ENCODE results near the gene DDIAS. TPM values are rescaled to one million over a fixed set of nuclear protein-coding genes. Genes with fewer than 3 reads are reported as not detected.
"Not testable (repeated sequence)": the region's sequence is repeated elsewhere in the genome, so short reads cannot be mapped to it uniquely, and the experiment has no call there.

The DDIAS gene
- total RNA-seq, 1 donor: 0.94 TPM

DNA sequence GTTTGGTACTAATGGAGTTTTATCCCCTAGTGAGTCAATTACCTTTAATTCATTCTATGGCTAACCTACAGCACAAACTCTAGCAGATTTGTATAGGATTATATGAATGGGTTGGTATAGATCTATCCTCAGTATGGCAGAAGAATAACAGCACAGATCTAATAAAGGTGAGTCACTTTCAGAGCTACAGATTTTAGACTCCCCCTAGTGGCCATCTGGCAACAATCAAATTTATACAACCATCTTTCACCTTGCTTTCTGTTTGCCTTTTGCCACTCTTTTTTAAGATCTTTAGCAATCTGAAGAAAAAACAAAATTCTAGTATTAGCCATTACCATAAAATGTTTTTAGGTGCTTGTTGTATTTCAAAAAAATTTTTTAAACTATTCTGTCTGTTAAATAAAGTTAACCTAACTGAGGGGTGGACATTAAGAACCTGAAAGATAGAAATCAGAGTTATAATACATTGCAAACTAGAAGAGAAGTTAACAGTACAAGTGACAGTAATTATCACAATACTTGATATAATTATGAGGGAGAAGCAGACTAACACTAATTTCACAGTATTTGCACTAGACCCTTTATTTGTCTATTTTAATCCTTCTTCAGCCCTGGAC lies 25.8 kb downstream of the DDIAS start:
- Histone ChIP-seq H3K4me3 (ENCODE audit: low read length) (no peak overlapping the region), H3K9me3 (ENCODE audit: low read depth, low read length) (no peaks in the 10 kb centered on the region), H3K27me3 (ENCODE audit: insufficient read depth, low read length) (no peaks in the 10 kb centered on the region), H3K4me1 (ENCODE audit: insufficient read depth, low read length) (peaks cover 17% of the 10 kb centered on the region)

DNA sequence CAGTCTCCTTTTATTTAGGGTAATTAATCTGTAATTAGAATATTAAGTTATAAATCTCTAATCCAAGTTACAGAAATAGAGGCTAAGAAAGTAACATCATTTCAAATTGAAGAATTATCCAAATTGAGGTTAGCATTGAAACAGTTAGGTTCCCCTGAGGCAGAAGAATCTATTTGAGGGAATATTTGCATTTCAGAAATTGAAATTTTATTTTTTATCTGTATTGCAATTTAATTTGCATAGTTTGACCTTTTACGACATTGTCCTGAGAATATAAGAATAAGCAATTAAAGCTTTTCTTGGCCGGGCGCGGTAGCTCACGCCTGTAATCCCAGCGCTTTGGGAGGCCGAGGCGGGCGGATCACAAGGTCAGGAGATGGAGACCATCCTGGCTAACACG lies 27.6 kb downstream of the DDIAS start:
- peaks cover 10% of the 10 kb centered on the region for H3K4me1 ChIP-seq (ENCODE audit: insufficient read depth, low read length)
- H3K4me3 ChIP-seq (ENCODE audit: low read length): no peak overlapping the region
- H3K27me3 ChIP-seq (ENCODE audit: insufficient read depth, low read length): no peaks in the 10 kb centered on the region
- no peaks in the 10 kb centered on the region for H3K9me3 ChIP-seq (ENCODE audit: low read depth, low read length)

DNA sequence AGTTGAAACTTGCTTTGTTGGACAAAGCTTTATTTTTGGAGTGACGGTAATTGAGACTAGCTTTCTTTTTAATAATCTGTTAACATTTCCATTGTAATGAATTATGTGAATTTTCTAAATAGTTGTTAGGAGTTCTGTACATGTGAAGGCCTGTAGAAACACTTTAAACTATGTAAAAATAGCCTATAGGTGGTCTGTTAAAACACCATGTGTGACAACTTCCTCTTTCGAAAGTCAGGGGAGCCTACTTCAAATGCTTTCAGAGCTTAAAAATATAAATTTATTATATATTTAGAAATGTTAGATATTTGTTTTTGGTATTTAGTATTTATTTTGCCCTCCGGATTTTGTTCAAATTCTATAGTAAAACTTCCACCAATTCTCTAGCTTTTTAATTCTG lies 28.7 kb downstream of the DDIAS start:
- Histone ChIP-seq H3K9me3 (ENCODE audit: low read depth, low read length) (no peaks in the 10 kb centered on the region), H3K4me3 (ENCODE audit: low read length) (no peak overlapping the region), H3K4me1 (ENCODE audit: insufficient read depth, low read length) (peaks cover 10% of the 10 kb centered on the region), H3K27me3 (ENCODE audit: insufficient read depth, low read length) (no peaks in the 10 kb centered on the region)

DNA sequence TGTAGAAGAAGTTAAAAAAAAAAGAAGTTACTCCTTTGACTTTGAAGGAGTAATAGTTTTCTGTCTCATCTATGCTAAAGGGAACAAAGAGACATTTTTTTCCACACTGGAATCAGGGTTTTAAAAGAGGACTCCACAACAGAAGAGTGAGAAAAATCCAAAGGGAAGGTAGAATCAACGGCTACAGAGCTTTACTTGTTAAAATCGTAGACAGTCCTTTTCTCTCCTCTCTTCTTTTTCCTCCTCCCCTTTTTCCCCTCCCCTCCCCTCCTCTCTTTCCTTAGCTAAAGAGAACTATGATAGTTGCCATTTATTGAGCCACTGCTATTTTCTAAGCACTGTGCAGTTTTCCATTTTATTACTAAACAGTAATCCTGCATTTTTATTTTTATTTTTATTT lies 29.2 kb downstream of the DDIAS start:
- Histone ChIP-seq H3K4me1 (ENCODE audit: insufficient read depth, low read length) (peaks cover 10% of the 10 kb centered on the region), H3K9me3 (ENCODE audit: low read depth, low read length) (no peaks in the 10 kb centered on the region), H3K27me3 (ENCODE audit: insufficient read depth, low read length) (no peaks in the 10 kb centered on the region), H3K4me3 (ENCODE audit: low read length) (no peak overlapping the region)

DNA sequence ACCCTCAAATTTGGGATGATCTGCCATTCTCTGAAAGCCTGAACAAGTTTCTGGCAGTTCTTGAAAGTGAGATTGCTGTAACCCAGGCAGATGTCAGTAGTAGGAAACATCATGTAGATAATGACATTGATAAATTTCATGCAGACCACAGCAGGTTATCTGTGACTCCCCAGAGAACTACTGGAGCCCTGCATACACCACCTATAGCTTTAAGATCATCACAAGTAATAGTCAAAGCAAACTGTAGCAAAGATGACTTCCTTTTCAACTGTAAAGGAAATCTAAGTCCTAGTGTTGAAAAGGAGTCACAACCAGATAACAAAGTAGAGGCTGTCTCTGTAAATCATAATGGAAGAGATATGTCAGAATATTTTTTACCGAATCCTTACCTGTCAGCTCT lies 31.0 kb downstream of the DDIAS start:
- Histone ChIP-seq H3K4me3 (ENCODE audit: low read length) (no peak overlapping the region), H3K9me3 (ENCODE audit: low read depth, low read length) (no peaks in the 10 kb centered on the region)

DNA sequence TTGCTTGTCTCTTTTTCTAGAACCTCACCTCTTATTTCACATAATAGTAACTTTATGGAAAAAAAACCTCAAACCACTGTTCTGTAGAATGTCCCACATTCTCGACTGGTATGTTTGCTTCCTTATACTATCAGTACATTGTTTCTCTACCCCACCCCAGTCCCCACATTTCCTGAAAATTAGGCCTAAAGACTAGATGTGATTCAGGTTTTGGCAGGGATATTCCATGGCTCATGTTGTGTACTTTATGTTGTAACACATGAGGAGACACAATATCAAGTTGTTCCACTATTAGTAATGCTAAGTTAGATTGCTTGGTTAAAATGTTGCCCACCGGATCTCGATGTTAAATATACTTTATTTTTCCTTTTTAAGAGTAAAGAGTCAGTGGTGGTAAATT lies 34.7 kb downstream of the DDIAS start:
- Histone ChIP-seq H3K9me3 (ENCODE audit: low read depth, low read length) (no peaks in the 10 kb centered on the region), H3K4me1 (ENCODE audit: insufficient read depth, low read length) (peaks cover 9% of the 10 kb centered on the region), H3K27me3 (ENCODE audit: insufficient read depth, low read length) (no peaks in the 10 kb centered on the region), H3K4me3 (ENCODE audit: low read length) (no peak overlapping the region)

More for the DNA sequence above, 31.0 kb downstream of the DDIAS start:
- H3K4me1 ChIP-seq (ENCODE audit: insufficient read depth, low read length): peaks cover 10% of the 10 kb centered on the region
- no peaks in the 10 kb centered on the region for H3K27me3 ChIP-seq (ENCODE audit: insufficient read depth, low read length)

DNA sequence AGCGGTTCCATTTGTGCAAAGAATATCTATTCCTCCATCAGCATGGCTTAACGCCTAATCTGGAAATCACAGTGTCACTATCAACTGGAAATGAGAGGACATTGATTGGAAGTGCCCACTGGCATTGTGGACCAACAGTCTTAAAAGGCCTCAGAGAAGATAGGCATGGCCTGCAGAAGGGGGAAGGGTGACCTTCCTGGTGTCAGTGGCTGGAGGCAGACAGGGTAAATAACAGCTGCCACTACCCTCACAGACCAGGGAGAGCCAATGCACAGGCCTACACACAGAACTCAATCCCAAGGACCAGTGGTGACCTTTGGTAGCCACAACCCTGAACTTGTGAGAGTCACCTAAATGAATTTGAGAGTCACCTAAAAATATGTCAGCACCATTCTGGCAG lies 36.0 kb downstream of the DDIAS start:
- H3K9me3 ChIP-seq (ENCODE audit: low read depth, low read length): no peaks in the 10 kb centered on the region
- no peak overlapping the region for H3K4me3 ChIP-seq (ENCODE audit: low read length)
- no peaks in the 10 kb centered on the region for H3K27me3 ChIP-seq (ENCODE audit: insufficient read depth, low read length)
- H3K4me1 ChIP-seq (ENCODE audit: insufficient read depth, low read length): no peaks in the 10 kb centered on the region

DNA sequence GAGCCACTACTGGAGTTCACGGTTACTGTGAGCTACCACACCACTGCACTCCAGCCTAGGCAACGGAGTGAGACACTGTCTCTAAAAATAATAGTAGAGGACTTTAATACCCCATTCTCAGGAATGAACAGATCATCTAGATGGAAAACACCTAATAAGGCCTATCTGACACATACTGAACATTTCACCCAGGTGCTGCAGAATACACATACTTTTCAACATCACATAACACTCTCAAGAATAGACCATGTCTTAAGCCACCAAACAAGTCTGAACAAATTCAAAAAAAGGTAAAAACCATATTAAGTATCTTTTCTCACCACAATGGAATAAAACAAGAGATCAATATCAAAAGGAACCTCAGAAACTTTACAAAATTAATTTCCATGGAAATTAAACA lies 37.9 kb downstream of the DDIAS start:
- Histone ChIP-seq H3K9me3 (ENCODE audit: low read depth, low read length) (no peaks in the 10 kb centered on the region), H3K4me3 (ENCODE audit: low read length) (no peak overlapping the region), H3K4me1 (ENCODE audit: insufficient read depth, low read length) (no peaks in the 10 kb centered on the region), H3K27me3 (ENCODE audit: insufficient read depth, low read length) (no peaks in the 10 kb centered on the region)

DNA sequence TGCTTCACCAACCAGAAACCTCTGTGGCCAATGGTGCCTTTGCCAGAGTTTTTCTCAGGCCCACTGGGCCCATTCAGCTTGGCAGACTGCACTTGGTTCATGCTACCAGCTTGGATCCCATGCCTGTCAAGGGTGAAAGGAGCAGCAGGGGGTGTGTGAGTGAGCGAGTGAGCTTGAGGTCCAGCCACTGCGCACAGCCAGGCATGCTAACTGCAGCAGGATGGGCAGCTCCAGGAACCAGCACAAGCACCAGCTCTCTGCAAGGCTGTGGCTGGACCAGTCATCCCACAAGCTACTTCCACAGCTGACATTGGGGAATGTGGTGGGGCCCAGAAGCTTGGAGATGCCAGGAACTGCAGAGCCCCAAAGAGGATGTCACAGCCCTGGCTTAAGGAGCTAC lies 40.8 kb downstream of the DDIAS start:
- no peak overlapping the region for H3K4me3 ChIP-seq (ENCODE audit: low read length)
- no peaks in the 10 kb centered on the region for H3K27me3 ChIP-seq (ENCODE audit: insufficient read depth, low read length)
- no peaks in the 10 kb centered on the region for H3K9me3 ChIP-seq (ENCODE audit: low read depth, low read length)
- no peaks in the 10 kb centered on the region for H3K4me1 ChIP-seq (ENCODE audit: insufficient read depth, low read length)

DNA sequence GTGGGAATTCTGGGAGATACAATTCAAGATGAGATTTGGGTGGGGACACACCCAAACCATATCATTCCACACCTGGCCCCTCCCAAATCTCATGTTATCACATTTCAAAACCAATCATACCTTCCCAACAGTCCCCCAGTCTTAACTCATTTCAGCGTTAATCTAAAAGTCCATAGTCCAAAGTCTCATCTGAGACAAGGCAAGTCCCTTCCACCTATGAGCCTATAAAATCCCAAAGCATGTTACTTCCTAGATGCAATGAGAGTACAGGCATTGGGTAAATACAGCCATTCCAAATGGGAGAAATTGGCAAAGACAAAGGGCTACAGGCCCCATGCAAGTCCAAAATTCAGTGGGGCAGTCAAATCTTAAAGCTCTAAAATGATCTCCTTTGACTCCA lies 41.9 kb downstream of the DDIAS start:
- not testable (repeated sequence) for H3K27me3 ChIP-seq (ENCODE audit: insufficient read depth, low read length); H3K4me1 ChIP-seq (ENCODE audit: insufficient read depth, low read length); H3K4me3 ChIP-seq (ENCODE audit: low read length); H3K9me3 ChIP-seq (ENCODE audit: low read depth, low read length)

DNA sequence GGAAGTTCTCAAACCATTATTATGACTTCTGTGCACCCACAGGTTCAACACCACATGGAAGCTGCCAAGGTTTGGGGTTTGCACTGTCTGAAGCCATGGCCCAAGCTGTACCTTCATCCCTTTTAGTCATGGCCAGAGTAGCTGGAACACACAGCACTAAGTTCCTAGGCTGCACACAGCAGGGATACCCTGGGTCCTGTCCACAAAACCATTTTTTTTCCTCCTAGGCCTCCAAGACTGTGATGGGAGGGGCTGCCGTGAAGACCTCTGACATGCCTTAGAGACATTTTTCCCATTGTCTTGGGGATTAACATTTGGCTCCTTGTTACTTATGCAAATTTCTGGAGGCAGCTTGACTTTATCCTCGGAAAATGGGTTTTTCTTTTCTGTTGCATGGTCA lies 42.7 kb downstream of the DDIAS start:
- Histone ChIP-seq H3K4me1 (ENCODE audit: insufficient read depth, low read length) (no peaks in the 10 kb centered on the region), H3K9me3 (ENCODE audit: low read depth, low read length) (no peaks in the 10 kb centered on the region), H3K27me3 (ENCODE audit: insufficient read depth, low read length) (no peaks in the 10 kb centered on the region), H3K4me3 (ENCODE audit: low read length) (no peak overlapping the region)

DNA sequence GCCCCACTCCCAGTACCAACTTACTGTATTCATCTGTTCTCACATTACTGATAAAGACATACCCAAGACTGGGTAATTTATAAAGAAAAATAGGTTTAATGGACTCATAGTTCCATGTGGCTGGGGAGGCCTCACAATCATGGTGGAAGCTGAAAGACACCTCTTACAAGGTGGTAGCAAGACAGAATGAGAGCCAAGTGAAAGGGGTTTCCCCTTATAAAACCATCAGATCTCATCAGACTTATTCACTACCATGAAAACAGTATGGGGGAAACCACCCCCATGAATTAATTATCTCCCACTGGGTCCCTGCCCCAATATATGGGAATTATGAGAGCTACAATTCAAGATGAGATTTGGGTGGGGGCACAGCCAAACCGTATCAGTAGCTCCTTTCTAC lies 43.5 kb downstream of the DDIAS start:
- H3K9me3 ChIP-seq (ENCODE audit: low read depth, low read length); H3K4me1 ChIP-seq (ENCODE audit: insufficient read depth, low read length); H3K4me3 ChIP-seq (ENCODE audit: low read length); H3K27me3 ChIP-seq (ENCODE audit: insufficient read depth, low read length): not testable (repeated sequence)

DNA sequence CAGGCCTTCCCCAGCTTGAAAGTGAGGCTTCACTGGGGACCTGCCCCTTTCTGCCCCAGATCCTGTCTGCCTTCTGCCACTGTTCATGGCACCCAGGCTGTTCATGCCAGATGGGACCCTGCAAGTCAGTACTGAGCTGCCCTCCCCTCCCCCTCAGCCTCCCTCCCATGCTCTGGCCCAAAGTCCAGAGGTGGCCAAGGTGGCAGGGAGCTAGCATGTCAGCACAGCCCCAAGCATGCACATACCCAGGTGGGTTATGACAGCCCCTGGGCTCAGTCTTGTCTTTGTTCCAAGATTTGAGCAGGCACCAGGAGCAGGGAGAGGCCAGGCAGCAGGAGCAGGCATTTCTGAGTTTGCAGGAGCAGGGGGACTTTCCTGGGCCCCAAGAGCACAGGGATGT lies 44.1 kb downstream of the DDIAS start:
- H3K9me3 ChIP-seq (ENCODE audit: low read depth, low read length): no peaks in the 10 kb centered on the region
- no peak overlapping the region for H3K4me3 ChIP-seq (ENCODE audit: low read length)
- H3K4me1 ChIP-seq (ENCODE audit: insufficient read depth, low read length): no peaks in the 10 kb centered on the region
- no peaks in the 10 kb centered on the region for H3K27me3 ChIP-seq (ENCODE audit: insufficient read depth, low read length)

DNA sequence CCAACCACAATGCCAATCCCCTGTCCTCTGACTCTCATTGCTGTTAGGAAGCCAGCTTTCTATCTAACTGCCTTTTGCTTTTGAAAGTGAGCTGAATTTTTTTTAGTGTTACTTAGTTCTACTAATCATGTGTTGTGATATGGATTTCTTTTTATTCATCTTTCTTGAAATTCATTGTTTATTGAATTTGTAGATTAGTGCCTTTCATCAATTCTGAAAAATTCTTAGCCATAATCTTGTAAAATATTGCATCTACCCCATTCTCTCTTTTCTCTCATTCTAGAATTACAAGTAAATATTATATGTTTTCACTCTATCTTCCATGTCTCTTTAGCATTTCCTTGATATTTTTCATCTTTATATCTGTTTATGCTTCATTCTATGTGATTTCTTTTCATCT lies 47.8 kb downstream of the DDIAS start:
- no peaks in the 10 kb centered on the region for H3K27me3 ChIP-seq (ENCODE audit: insufficient read depth, low read length)
- peaks cover 8% of the 10 kb centered on the region for H3K9me3 ChIP-seq (ENCODE audit: low read depth, low read length)
- no peaks in the 10 kb centered on the region for H3K4me1 ChIP-seq (ENCODE audit: insufficient read depth, low read length)
- no peak overlapping the region for H3K4me3 ChIP-seq (ENCODE audit: low read length)

DNA sequence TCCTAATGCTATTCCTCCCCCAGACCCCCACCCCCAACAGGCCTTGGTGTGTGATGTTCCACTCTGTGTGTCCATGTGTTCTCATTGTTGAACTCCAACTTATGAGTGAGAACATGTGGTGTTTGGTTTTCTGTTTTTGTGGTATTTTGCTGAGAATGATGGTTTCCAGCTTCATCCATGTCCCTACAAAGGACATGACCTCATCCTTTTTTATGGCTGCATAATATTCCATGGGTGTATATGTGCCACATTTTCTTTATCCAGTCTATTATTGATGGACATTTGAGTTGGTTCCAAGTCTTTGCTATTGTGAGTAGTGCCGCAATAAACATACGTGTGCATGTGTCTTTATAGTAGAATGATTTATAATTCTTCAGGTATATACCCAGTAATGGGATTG lies 49.0 kb downstream of the DDIAS start:
- not testable (repeated sequence) for H3K4me1 ChIP-seq (ENCODE audit: insufficient read depth, low read length); H3K27me3 ChIP-seq (ENCODE audit: insufficient read depth, low read length); H3K4me3 ChIP-seq (ENCODE audit: low read length); H3K9me3 ChIP-seq (ENCODE audit: low read depth, low read length)

DNA sequence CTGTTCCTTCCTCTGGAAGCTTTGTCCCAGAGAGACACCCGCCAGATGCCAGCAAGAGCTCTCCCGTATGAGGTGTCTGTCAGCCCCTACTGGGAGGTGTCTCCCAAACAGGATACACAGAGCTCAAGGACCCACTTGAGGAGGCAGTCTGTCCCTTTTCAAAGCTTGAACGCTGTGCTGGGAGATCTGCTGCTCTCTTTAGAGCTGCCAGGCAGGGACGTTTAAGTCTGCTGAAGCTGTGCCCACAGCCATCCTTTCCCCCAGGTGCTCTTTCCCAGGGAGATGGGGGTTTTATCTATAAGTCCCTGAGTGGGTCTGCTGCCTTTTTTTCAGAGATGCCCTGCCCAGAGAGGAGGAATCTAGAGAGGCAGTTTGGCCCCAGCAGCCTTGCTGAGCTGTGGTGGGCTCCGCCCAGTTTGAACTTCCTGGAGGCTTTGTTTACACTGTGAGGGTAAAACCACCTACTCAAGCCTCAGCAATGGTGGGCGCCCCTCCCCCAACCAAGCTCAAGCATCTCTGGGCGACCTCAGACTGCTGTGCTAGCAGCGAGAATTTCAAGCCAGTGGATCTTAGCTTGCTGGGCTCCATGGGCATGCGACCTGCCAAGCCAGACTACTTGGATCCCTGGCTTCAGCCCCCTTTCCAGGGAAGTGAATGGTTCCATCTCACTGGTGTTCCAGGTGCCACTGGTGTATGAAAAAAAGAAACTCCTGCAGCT lies 54.4 kb downstream of the DDIAS start:
- peaks cover 42% of the 10 kb centered on the region for H3K4me1 ChIP-seq (ENCODE audit: insufficient read depth, low read length)
- not testable (repeated sequence) for H3K4me3 ChIP-seq (ENCODE audit: low read length); H3K9me3 ChIP-seq (ENCODE audit: low read depth, low read length); H3K27me3 ChIP-seq (ENCODE audit: insufficient read depth, low read length)

All from mononuclear cell (primary cell).